CD4-positive, alpha-beta T cell treated with Interleukin-21 for 1 hour (primary cell): ENCODE results near the gene LRRC46.

Experiments used
- DNase-seq: peaks from one replicate; pipeline ENCODE4 v3.0.0-alpha.2; 2020

Gene LRRC46

GRCh38 chr17:47879028-47879585 lies 47.6 kb downstream of the LRRC46 start:
- no peak for DNase-seq

- DNase-seq, result no peak
Observed at GRCh38 chr17:47879776-47880454, 48.4 kb downstream of the LRRC46 start.

- DNase-seq, result no peak
Observed at GRCh38 chr17:47882247-47882646, 50.8 kb downstream of the LRRC46 start.

- DNase-seq, result no peak
Observed at GRCh38 chr17:47882695-47883588, 51.5 kb downstream of the LRRC46 start.

- DNase-seq, result no peak
Observed at GRCh38 chr17:47883589-47884426, 52.3 kb downstream of the LRRC46 start.

- no peak for DNase-seq
Observed at GRCh38 chr17:47884427-47884740, 52.9 kb downstream of the LRRC46 start.

GRCh38 chr17:47884905-47885730 lies 53.6 kb downstream of the LRRC46 start:
- peak; percentile 16 for DNase-seq
